ENCODE measurements around the gene FAM47E. TPM values are rescaled to one million over a fixed set of nuclear protein-coding genes. Genes with fewer than 3 reads are reported as not detected.

Gene FAM47E
- total RNA-seq, 1 donor from 2014 or later = 7.0 TPM

- Histone ChIP-seq H3K27me3 (peaks cover 20% of the 10 kb centered on the region), H3K4me1 (no peaks in the 10 kb centered on the region), H3F3A (ENCODE audit: low read depth) (peaks cover 10% of the 10 kb centered on the region), H3K9ac (no peak overlapping the region), H3K4me3 (no peak overlapping the region), H2AFZ (replicated peaks) (no peak overlapping the region), H3K4me2 (no peak overlapping the region), H4K20me1 (ENCODE audit: low read depth) (no peaks in the 10 kb centered on the region), H3K9me3 (ENCODE audit: low read depth) (no peaks in the 10 kb centered on the region), H3K36me3 (no peaks in the 10 kb centered on the region), H3K79me2 (ENCODE audit: low read depth) (no peaks in the 10 kb centered on the region), H3K27ac (no peak overlapping the region)
- H3K4me3 Mint-ChIP-seq = no peak overlapping the region
- no peak overlapping the region for H3K27ac Mint-ChIP-seq
- peaks cover 2% of the 10 kb centered on the region for H3K4me1 Mint-ChIP-seq
- peaks cover 6% of the 10 kb centered on the region for H3K9me3 Mint-ChIP-seq
- peaks cover 8% of the 10 kb centered on the region for H3K27me3 Mint-ChIP-seq (ENCODE audit: insufficient read depth, low read depth)
- peaks cover 3% of the 10 kb centered on the region for H3K36me3 Mint-ChIP-seq
- DNase-seq (ENCODE audit: low spot score) = no peak
- TF ChIP-seq, protein P1, sequence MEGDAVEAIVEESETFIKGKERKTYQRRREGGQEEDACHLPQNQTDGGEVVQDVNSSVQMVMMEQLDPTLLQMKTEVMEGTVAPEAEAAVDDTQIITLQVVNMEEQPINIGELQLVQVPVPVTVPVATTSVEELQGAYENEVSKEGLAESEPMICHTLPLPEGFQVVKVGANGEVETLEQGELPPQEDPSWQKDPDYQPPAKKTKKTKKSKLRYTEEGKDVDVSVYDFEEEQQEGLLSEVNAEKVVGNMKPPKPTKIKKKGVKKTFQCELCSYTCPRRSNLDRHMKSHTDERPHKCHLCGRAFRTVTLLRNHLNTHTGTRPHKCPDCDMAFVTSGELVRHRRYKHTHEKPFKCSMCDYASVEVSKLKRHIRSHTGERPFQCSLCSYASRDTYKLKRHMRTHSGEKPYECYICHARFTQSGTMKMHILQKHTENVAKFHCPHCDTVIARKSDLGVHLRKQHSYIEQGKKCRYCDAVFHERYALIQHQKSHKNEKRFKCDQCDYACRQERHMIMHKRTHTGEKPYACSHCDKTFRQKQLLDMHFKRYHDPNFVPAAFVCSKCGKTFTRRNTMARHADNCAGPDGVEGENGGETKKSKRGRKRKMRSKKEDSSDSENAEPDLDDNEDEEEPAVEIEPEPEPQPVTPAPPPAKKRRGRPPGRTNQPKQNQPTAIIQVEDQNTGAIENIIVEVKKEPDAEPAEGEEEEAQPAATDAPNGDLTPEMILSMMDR (IDR thresholded peaks at IDR 0.05) = no peak
- TF ChIP-seq EZH2 (IDR thresholded peaks at IDR 0.05) (no peak), EZH2phosphoT487 (IDR thresholded peaks at IDR 0.05) (no peak)
Observed at GRCh38 chr4:76302826-76303438, 51.4 kb downstream of the FAM47E start.

- peaks cover 20% of the 10 kb centered on the region for H3K27me3 ChIP-seq
- H3K4me1 Mint-ChIP-seq = peaks cover 6% of the 10 kb centered on the region
- TF ChIP-seq EZH2 (IDR thresholded peaks at IDR 0.05) (no peak), EZH2phosphoT487 (IDR thresholded peaks at IDR 0.05) (no peak)
- TF ChIP-seq, protein P1 (IDR thresholded peaks at IDR 0.05) = no peak
- no peaks in the 10 kb centered on the region for H3K36me3 ChIP-seq
- H3K4me3 Mint-ChIP-seq = peak overlapping the region; percentile 89
- no peak overlapping the region for H2AFZ ChIP-seq (replicated peaks)
- H3K4me2 ChIP-seq = peak overlapping the region; percentile 96
- no peaks in the 10 kb centered on the region for H4K20me1 ChIP-seq (ENCODE audit: low read depth)
- no peak overlapping the region for H3K27ac ChIP-seq
- no peaks in the 10 kb centered on the region for H3K4me1 ChIP-seq
- H3K79me2 ChIP-seq (ENCODE audit: low read depth) = no peaks in the 10 kb centered on the region
- H3K4me3 ChIP-seq = peak overlapping the region; percentile 76
- no peaks in the 10 kb centered on the region for H3K9me3 Mint-ChIP-seq
- H3F3A ChIP-seq (ENCODE audit: low read depth) = peaks cover 10% of the 10 kb centered on the region
- H3K9me3 ChIP-seq (ENCODE audit: low read depth) = no peaks in the 10 kb centered on the region
- H3K9ac ChIP-seq = no peak overlapping the region
- H3K27ac Mint-ChIP-seq = no peak overlapping the region
- DNase-seq (ENCODE audit: low spot score) = no peak
- H3K36me3 Mint-ChIP-seq = peaks cover 6% of the 10 kb centered on the region
- H3K27me3 Mint-ChIP-seq (ENCODE audit: insufficient read depth, low read depth) = peaks cover 9% of the 10 kb centered on the region
Observed at GRCh38 chr4:76305033-76305687, 53.6 kb downstream of the FAM47E start.

GRCh38 chr4:76305971-76306881 is 54.7 kb downstream of the FAM47E start, which contains the start of gene STBD1:
Gene STBD1 (plus strand): TSS chr4:76306733. CDS start chr4:76306770, 37 bp downstream.
- H3K9ac ChIP-seq = no peak within 1 kb of the TSS
- H3K36me3 ChIP-seq = no peaks in the 10 kb centered on the region
- peaks cover 20% of the 10 kb centered on the region for H3K27me3 ChIP-seq
- no peaks in the 10 kb centered on the region for H3K9me3 ChIP-seq (ENCODE audit: low read depth)
- no peaks in the 10 kb centered on the region for H3K79me2 ChIP-seq (ENCODE audit: low read depth)
- H2AFZ ChIP-seq (replicated peaks) = peak within 1 kb of the TSS; percentile 91
- Mint-ChIP-seq H3K4me3 (peak within 1 kb of the TSS; percentile 89), H3K9me3 (no peaks in the 10 kb centered on the region), H3K4me1 (peaks cover 6% of the 10 kb centered on the region), H3K27me3 (ENCODE audit: insufficient read depth, low read depth) (peaks cover 9% of the 10 kb centered on the region), H3K36me3 (peaks cover 6% of the 10 kb centered on the region), H3K27ac (no peak within 1 kb of the TSS)
- no peaks in the 10 kb centered on the region for H3K4me1 ChIP-seq
- peak within 1 kb of the TSS; percentile 76 for H3K4me3 ChIP-seq
- peak; percentile 90 for DNase-seq (ENCODE audit: low spot score)
- H3K27ac ChIP-seq = no peak within 1 kb of the TSS
- peak; percentile 54 for TF ChIP-seq EZH2phosphoT487 (IDR thresholded peaks at IDR 0.05)
- TF ChIP-seq, protein P1 (IDR thresholded peaks at IDR 0.05) = peak; percentile 13
- TF ChIP-seq EZH2 (IDR thresholded peaks at IDR 0.05) = peak; percentile 5
- H3K4me2 ChIP-seq = peak within 1 kb of the TSS; percentile 96
- peaks cover 10% of the 10 kb centered on the region for H3F3A ChIP-seq (ENCODE audit: low read depth)
- no peaks in the 10 kb centered on the region for H4K20me1 ChIP-seq (ENCODE audit: low read depth)
